GM11168 (cell line): Measurements from ENCODE around the gene HBG2.
"Not testable (repeated sequence)": the region's sequence is repeated elsewhere in the genome, so short reads cannot be mapped to it uniquely, and the experiment has no call there.

ENCODE experiments used
- in situ Hi-C: fragments of 300-500 bp; cut with MboI; formaldehyde crosslinking; loops from one replicate; pipeline ENCODE4 v1.12.0; 2022; ENCODE audit warnings: low sequenced_read_pairs; ENCODE audit not compliant: unreplicated experiment

HBG2 gene

GRCh38 chr11:5254646-5255413, at the start of gene HBG2:
HBG2 (minus strand) TSS chr11:5254781; CDS start chr11:5254728, 53 bp downstream.
- in situ Hi-C loops = not testable (repeated sequence)

- in situ Hi-C loops = no loop called here
Measured at GRCh38 chr11:5304046-5304445, 49.5 kb upstream of the HBG2 start.

GRCh38 chr11:5303626-5304025, 49.0 kb upstream of the HBG2 start:
- in situ Hi-C loops = no loop called here

- in situ Hi-C loops = no loop called here
Measured at GRCh38 chr11:5301846-5302245, 47.3 kb upstream of the HBG2 start, which contains the start of gene OR51B4. OR51B4 (minus strand) TSS chr11:5301946; CDS start chr11:5301946, 0 bp downstream.

GRCh38 chr11:5300251-5300650, 45.7 kb upstream of the HBG2 start:
- in situ Hi-C loops = no loop called here

- in situ Hi-C loops = no loop called here
Measured at GRCh38 chr11:5298451-5298850, 43.9 kb upstream of the HBG2 start.

- in situ Hi-C loops = no loop called here
Measured at GRCh38 chr11:5297721-5298323, 43.2 kb upstream of the HBG2 start.

- in situ Hi-C loops = not testable (repeated sequence)
Measured at GRCh38 chr11:5294342-5294995, 39.9 kb upstream of the HBG2 start.

GRCh38 chr11:5293028-5293427, 38.4 kb upstream of the HBG2 start:
- in situ Hi-C loops = no loop called here

GRCh38 chr11:5291207-5291838, 36.7 kb upstream of the HBG2 start:
- in situ Hi-C loops = no loop called here

- in situ Hi-C loops = no loop called here
Measured at GRCh38 chr11:5290106-5290505, 35.5 kb upstream of the HBG2 start.

- in situ Hi-C loops = no loop called here
Measured at GRCh38 chr11:5289696-5290095, 35.1 kb upstream of the HBG2 start.

GRCh38 chr11:5288906-5289550, 34.4 kb upstream of the HBG2 start:
- in situ Hi-C loops = no loop called here

- in situ Hi-C loops = no loop called here
Measured at GRCh38 chr11:5288108-5288905, 33.7 kb upstream of the HBG2 start.

- in situ Hi-C loops = no loop called here
Measured at GRCh38 chr11:5286901-5287300, 32.3 kb upstream of the HBG2 start.

- in situ Hi-C loops = no loop called here
Measured at GRCh38 chr11:5286351-5286750, 31.8 kb upstream of the HBG2 start.

GRCh38 chr11:5285703-5286340, 31.2 kb upstream of the HBG2 start:
- in situ Hi-C loops = no loop called here

GRCh38 chr11:5284637-5285036, 30.1 kb upstream of the HBG2 start:
- in situ Hi-C loops = no loop called here

- in situ Hi-C loops = no loop called here
Measured at GRCh38 chr11:5283882-5284281, 29.3 kb upstream of the HBG2 start.
